Stimulated activated CD4-positive, alpha-beta T cell treated with anti-CD3 and anti-CD28 coated beads, TNF-alpha, amount 100 ng/mL, for 4 hours (primary cell): ENCODE data around the gene RUBCN.
A peak's percentile ranks its signal among the peaks of the same experiment; 100 is the strongest.
"Not testable (repeated sequence)": the region's sequence is repeated elsewhere in the genome, so short reads cannot be mapped to it uniquely, and the experiment has no call there.

ENCODE experiments used
- DNase-seq, 3 experiments: peaks; one replicate each; pipeline ENCODE4 v3.0.0-alpha.2; 2020; ENCODE audit warnings: low read depth in 3 of 3

Gene RUBCN

DNA sequence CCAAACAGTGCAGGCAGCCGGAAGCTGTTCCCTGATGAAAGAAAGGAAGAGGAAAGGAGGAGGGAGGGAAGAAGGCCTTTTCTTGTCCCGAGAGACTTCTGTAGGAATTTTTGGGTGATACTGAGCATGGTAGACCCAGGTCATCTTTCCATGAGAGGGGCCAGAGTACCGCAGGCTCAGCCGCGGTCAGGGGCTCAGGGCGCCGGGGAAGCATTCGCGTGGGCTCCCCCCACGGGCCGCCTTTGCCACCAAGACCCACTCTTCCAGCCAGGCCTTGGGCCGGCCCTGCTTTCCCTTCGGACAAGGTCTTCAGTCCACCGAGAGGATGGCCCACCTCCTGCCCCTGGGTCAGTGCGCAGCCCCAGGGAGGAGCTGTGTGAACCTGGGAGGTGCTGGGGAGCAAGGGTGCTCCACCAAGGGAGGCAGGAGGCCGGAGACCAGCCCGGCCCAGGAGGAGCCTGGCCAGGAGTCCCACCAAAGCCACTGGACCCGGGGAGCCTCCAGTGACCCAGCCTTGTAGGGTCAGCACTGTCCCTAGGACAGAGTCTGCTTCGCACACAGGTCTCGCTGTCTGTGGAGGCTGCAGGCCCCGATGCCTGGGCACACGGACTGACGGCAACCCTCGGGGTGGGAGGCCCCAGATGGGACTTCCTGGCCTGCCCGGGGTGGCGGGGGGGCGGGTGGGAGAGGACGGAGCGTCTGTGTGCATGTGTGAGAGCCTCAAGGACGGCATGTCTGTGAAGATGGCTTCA is 79.0 kb downstream of the RUBCN start:
- DNase-seq = not testable (repeated sequence)

DNA sequence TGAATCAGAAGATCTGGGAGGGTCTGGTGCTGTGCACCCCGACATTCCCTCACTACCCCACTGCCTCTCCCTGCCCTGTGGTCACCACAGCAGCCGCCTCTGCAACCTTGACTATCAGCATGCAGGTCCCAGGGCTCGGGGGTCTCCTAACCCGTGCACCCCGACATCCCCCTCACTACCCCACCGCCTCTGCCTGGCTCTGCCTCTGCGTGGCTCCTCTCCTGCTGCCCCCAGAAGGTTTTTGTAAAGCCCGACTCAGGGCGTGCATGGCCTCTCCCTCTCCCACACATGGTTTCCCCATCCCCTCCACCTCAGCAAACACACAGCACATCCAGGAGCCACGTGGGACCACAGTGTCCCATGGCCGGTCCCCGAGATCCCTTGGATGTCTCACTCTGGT is 79.7 kb downstream of the RUBCN start:
- DNase-seq = not testable (repeated sequence)

DNA sequence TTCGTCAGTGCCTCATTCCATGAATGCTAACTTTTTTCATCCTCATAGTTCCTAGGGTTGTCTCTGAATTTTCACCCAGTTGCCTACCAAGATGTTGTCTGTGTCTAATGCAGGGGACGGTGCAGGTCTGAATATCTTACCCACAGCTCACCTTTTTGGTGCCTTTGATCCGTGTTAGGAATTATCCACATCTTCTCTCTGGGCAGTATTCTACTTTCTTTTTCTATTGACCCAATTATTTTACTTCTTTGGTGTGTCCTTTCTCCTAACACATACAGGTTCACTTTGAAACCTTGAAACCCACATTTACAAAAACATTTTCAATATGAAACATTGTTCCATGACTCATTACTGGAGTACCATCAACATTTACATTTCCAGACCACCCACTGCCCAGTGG is 80.6 kb downstream of the RUBCN start:
- DNase-seq = not testable (repeated sequence)

DNA sequence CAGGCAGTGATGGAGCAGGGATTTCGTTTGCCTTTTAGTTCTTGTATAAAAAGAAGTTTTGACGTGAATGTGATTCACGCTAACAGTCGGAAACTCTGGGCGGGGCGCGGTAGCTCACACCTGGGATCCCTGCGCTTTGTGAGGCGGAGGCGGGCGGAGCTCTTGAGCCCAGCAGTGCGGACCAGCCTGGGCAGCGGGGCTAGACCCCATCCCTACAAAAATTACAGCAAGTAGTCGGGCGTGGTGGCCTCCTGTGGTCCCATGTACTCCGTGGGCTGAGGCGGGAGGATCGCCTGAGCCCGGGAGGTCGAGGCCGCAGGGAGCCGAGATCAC is 81.7 kb downstream of the RUBCN start:
- DNase-seq = not testable (repeated sequence)

DNA sequence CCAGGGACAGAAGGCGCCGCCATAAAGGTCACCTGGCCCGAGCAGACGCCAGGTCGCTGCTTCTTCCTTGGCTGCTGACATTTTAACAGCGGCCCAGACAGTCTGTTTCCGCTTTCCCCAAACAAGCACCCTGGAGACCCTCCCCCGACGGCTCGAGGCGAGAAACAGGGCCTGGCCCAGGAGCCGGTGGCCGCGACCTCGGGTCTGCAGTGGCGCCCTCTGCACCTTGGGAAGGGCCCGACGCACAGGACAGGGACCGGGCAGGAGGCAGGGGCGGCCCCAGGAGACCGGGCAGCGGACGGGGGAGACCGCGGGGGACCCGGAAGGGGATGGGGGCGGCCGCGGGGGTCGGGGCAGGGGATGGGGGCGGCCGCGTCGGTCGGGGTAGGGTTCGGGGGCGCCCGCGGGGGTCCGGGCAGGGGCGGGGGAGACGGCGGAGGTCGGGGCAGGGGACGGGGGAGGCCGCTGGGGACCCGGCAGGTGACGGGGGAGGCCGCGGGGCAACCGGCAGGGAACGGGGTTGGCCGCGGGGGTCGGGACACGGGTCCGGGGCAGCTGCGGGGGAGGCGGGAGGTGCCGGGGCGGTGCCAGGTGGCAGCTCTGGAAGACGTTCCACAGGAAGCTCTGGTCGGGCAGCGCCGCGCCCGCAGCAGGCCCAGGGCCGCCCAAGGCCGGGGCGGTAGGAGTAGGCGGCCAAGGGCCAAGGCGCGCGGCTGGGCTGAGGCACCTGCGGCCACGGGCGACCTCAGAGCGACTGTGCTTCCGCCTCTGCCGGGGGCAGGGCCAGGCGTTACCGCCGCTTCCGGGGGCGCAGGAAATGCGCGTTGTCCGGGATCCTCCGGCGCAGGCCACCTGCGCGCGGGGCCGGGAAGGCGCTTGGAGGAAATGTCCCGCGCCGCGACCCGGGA is 82.4 kb downstream of the RUBCN start:
- peak in 2 of 3 experiments; percentile 5 to 43 for DNase-seq

DNA sequence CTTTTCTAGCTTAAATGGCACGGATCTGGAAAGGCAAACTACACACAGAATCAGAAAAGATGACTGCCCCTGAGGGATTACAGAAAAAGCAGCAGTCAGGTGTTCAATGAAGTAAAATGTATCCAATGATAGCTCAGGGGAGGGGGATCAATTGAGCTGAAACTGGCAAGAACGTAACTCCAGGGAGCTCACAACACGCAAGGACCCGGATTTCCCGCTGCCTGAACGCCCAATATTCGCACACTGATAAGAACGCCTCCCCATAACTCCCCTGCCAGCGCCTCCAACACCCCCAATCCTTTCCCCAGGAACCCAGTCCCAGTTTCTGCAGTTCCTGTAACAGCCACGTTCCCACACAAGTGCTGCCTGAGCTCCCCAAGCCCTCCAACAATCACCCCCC is 83.8 kb downstream of the RUBCN start:
- DNase-seq = not testable (repeated sequence)

DNA sequence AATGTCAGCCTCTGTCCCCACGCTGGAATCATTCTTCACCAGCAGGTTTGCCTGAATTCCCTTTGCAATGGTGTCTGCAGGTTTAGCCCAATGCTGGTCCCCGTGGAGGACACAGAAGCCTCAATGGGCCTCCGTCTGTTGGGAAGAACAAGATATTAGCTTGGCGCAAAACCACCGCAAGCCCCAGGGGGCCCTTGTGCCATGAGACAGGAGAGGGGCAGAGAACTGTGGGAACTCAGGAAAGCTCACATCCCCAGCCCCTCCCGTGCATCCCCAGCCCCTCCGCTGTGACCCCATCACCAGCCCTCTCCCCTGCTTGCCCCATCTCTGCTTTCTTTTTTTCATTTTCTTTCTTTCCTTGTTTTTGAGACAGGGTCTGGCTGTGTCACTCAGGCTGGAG is 89.1 kb downstream of the RUBCN start:
- not testable (repeated sequence) for DNase-seq

DNA sequence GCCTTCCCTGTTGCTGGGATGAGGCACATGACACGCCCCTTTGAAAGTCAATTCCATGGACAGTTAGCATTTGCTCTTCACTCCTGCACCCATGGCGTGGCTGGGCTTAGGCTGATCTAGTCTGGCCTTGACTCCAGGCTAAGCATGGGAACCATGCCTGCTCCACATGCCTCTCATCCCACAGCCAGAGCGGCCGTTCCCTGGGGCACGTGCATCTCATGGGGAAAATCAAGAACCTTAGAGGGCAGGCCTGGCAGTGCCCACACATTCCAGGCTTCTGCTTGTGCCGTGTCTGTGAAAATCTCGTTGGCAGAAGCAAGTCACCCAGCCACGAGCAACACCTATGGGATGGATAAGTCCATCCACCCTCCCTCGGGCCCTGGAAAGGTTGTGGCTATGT is 89.5 kb downstream of the RUBCN start:
- not testable (repeated sequence) for DNase-seq

DNA sequence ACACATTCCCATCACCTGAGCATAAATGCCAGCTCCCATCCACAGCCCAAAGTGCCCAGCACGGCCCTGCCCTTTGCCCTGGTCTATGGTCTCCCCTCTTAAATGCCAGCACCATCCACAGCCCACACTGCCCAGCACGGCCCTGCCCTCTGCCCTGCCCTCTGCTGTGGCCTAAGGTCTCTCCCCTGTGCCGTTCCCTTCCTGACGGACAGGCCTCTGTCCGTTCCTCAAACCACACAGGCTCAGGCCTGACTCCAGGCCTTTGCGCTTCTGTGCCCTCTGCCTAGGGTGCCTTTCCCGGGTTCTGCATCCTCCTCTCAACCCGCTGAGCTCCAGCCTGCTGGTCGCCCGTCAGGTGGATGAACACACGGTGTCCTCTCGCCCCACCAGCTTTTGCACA is 90.4 kb downstream of the RUBCN start:
- DNase-seq = not testable (repeated sequence)

DNA sequence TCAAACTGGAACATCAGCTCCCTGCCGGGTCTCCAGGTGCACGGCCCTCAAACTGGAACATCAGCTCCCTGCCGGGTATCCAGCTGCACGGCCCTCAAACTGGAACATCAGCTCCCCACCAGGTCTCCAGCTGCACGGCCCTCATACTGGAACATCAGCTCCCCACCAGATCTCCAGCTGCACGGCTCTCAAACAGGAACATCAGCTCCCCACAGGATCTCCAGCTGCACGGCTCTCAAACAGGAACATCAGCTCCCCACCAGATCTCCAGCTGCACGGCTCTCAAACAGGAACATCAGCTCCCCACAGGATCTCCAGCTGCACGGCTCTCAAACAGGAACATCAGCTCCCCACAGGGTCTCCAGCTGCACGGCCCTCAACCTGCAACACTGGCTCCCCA is 99.1 kb downstream of the RUBCN start:
- not testable (repeated sequence) for DNase-seq

DNA sequence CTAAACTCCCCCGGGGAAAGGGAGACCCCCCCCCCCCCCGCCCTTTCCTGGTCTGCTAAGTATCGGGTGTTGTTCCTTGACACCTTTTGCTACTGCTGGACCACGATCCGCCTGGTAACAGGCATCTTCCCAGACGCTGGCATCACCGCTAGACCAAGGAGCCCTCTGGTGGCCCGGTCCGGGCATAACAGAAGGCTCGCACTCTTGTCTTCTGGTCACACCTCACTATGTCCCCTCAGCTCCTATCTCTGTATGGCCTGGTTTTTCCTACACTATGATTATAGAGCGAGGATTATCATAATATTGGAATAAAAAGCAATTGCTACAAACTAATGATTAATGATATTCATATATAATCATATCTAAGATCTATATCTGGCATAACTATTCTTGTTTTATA is 104.7 kb downstream of the RUBCN start:
- DNase-seq = not testable (repeated sequence)

DNA sequence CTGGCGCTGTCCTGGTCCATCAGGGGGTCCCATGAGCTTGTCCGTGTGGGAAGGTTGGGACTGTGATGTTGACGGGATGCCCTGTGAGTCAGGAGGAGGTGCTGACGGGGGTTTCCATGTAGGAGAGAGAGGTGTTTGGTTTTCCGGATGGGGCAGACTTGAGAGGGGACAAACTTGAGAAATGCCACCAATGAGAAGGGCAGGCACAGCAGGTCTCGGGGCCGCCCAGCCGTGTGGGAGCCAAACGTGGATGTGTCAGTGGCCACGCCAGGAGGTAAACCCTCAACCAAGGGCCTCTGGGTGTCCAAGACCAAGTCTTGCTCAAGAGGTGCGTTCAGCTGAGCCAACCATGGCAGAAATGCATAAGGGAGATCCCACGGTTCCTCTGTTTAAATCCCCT is 105.9 kb downstream of the RUBCN start:
- not testable (repeated sequence) for DNase-seq

DNA sequence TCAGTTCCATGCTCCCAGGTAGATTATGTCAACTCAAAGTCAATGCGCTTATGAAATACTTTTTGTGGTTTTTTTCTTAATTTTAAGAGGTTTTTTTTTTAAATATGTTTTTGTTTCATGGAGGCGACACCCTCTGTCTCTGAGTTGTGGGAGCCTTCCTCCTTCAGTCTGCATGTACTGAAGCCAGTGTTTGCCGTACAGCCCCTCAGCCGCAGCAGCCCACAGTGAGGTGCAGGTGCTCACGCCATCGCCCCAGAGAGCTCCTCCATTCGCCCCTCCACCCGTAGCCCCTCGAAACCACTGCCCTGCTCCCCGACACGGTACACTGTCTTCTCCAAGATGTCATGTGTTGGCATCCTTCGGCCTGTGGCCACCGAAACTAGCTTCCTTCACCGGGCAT is 107.4 kb downstream of the RUBCN start:
- DNase-seq = not testable (repeated sequence)

DNA sequence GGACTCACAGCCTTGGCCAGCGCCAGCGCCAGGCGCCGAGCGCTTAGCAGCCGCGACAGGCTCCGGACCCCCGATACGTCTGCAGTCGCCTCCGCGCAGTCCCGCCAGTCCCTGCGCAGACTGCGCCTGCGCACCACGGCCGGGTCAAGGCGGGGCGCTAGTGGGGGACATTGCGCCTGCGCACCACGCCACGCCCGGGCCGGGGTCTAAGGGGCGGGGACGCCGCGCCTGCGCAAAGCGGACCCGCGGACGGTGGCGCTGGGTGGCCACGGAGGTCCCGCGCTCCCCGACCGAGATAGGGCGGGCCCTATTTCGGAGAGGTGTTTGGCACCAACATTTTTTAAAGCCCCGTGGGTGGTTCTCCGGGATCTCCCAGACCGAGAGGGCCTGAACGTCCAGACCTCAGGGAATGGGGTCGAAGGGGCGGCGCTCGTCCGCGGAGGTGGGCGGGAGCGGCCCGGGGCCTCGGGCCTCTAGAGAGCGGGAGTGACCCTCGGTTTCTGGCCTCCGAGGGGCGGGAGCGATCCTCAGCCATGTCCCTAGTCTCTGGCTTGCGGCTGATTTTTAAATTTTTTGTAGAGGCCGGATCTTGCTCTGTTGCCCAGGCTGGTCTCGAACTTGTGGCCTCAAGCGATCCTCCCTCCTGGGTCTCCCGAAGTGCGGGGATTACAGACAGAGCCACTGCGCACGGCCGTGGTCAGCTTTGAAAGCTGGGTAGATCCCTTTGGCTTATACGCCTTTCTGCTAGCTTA is 108.8 kb downstream of the RUBCN start:
- peak; percentile 76 to 90 (median 81) for DNase-seq

DNA sequence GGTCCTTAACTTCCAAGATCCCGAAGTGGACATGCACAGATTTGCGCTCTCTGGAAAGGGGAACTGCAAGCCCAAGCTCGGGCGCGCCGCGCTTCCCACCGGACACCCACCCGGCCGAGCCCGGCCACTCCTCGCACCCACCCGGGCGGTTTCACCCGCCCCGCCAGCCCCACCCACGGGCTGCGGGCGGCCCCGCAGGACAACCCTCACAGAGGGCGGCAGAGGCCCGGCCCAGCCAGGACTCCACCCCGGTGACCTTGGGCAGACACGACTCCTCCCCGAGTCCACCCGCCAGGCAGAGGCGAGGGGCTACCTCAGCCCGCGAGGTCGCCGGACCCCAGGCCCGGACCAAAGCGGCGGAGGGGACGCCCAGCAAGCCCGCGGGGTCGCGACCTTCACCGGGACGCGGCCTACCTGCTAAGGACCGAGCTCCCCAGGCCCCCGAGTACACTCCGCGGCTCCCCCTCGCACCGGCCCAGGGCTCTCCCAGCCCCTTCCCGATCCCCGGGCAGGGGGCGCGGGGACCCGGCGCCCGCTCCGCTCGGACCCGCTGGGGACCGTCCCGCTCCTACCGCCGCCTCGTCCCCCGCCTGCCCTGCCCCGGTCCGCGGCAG is 109.4 kb downstream of the RUBCN start:
- DNase-seq = not testable (repeated sequence)

DNA sequence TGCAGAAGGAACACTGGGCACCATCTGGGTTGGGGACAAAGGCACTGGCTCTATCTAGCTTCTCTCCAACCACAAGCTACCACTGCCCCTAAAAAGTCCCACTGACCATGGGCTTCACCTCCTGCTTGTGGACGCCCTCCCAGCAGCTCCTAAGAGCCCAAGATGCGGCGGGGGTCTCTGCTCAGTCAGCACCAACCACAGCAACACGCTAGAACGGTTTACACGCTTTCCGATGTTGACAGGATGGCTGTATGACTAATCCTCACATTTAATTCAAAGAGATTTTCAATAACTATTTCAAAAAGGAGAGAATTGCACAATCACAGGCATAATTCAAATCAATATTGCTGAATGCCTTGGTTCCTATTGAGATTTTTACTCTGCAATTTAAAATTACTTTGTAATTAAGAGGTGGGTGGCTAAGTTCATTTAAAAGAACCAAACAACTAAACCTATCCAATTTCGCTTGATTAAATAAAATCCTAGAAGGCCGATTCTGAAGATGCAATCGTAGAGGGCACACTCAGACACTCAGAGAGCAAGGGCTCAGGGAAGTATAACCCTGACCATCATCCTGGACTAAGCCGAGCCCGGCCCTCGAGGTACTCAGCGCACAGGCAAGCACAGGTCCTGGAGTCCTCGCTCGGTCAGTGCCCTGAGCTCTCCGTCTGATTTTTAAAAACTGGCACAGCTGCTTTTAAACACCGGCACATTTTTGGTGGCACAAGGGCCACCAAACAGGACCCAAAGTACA is 110.1 kb downstream of the RUBCN start:
- DNase-seq = not testable (repeated sequence)

DNA sequence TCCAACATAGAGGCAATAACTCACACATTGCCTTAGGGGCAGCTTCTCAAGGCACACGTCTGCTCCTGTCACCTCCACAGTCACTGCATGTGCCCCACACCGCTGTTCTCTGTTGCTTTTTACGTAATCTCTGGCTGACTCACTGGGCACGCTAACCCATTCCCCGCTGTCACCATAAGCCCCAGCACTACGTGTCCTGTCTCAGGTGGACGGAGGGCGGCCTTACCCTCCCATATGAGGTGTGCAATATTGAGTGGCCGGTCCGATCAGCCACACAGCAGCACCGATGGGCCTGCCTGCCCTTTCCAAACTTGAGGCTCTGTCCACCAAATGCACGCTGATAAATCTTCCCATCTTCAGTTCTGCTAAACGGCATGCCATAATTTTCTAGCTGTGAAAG is 115.2 kb downstream of the RUBCN start:
- not testable (repeated sequence) for DNase-seq
